ENCODE results near the gene PRTG. TPM values are rescaled to one million over a fixed set of nuclear protein-coding genes. Genes with fewer than 3 reads are reported as not detected.
"Not testable (repeated sequence)": the region's sequence is repeated elsewhere in the genome, so short reads cannot be mapped to it uniquely, and the experiment has no call there.

The PRTG gene, protein sequence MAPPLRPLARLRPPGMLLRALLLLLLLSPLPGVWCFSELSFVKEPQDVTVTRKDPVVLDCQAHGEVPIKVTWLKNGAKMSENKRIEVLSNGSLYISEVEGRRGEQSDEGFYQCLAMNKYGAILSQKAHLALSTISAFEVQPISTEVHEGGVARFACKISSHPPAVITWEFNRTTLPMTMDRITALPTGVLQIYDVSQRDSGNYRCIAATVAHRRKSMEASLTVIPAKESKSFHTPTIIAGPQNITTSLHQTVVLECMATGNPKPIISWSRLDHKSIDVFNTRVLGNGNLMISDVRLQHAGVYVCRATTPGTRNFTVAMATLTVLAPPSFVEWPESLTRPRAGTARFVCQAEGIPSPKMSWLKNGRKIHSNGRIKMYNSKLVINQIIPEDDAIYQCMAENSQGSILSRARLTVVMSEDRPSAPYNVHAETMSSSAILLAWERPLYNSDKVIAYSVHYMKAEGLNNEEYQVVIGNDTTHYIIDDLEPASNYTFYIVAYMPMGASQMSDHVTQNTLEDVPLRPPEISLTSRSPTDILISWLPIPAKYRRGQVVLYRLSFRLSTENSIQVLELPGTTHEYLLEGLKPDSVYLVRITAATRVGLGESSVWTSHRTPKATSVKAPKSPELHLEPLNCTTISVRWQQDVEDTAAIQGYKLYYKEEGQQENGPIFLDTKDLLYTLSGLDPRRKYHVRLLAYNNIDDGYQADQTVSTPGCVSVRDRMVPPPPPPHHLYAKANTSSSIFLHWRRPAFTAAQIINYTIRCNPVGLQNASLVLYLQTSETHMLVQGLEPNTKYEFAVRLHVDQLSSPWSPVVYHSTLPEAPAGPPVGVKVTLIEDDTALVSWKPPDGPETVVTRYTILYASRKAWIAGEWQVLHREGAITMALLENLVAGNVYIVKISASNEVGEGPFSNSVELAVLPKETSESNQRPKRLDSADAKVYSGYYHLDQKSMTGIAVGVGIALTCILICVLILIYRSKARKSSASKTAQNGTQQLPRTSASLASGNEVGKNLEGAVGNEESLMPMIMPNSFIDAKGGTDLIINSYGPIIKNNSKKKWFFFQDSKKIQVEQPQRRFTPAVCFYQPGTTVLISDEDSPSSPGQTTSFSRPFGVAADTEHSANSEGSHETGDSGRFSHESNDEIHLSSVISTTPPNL
- total RNA-seq: not detected

DNA sequence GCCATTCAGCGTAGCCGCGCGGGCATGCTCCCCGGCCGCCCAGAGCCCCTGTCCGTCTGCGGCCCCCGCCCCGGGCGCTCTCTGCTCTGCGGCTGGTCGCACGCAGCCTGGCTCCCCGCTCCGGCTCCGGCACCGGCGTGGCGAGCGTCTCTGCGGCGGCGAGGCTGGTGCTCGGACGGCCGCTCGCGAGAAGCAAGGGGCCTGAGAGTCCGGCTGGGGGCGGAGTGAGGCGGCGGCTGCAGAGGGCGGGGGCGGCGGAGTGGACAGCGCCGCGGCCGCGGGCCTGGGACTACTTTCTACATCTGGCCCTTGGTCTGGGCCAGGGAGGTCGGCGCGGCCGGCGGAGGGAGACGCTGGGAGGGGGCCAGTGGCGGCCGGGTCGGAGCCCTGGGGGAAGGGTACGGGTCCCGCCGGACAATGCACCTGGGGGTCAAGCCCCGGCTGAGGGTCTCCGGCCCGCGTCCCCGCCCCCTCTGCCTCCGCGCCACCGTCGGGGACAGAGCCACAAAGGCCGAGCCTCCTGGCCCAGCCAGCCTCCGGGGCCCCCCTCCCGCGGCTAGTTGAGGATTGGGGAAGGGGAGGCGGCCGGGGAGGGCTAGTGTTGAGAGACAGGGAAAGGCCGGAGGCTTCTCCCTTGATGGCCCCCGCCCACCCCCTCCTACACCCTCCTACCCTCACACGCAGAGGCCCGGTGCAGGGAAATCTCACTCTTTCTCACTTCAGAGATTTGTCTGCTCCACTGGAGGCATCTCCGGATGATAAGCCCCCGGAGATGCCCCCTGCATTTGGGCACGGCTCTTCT, at the start of gene PRTG:
TSS of gene PRTG (minus strand) at position 226 of the 802 bp plus-strand sequence. CDS start at position 5, 221 bp downstream.
- ChIA-PET POLR2A (no interaction called here), CTCF (interaction anchor here (1.0 kb wide), 1 partner anchor 60 kb away, joined by 3 read pairs; no protein-coding TSS in a partner anchor)

DNA sequence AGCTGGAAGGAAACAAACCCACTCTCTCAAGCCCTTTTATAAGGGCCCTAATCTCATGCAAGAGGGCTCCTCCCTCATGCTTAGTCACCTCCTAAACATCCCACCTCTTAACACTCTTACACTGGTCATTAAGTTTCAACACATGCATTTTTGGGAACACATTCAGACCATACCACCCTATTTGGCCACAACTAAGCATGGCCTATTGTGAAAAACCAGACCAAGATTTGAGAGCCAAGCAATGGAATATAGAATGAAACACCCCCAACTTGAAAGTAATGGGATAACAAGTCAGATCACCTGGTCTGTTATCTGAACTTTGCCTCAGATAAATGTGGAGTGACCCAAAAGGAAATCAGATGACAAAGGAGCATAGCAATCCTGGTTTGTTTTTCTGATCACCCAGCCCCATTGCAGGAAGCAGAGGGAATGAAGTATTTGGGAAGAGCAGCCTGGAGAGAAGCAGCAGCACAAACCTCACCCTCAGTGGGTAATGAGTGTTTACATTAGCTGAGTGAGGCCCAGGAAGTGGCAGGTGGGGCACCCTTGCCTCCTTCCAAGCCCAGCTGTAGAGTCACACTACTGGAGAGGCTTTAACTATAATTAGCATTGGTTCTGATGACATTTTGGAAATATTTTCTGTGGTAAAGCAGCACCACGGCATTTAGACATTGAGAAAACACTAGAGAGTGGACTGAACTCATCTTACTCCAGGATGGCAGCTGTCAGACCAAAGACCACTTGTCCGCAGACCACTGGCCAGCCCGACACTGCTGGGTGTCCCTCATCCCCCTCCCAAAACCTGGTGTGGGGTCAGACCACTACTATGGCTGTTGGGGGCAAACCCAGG, 48.8 kb upstream of the PRTG start:
- POLR2A ChIA-PET: no interaction called here

DNA sequence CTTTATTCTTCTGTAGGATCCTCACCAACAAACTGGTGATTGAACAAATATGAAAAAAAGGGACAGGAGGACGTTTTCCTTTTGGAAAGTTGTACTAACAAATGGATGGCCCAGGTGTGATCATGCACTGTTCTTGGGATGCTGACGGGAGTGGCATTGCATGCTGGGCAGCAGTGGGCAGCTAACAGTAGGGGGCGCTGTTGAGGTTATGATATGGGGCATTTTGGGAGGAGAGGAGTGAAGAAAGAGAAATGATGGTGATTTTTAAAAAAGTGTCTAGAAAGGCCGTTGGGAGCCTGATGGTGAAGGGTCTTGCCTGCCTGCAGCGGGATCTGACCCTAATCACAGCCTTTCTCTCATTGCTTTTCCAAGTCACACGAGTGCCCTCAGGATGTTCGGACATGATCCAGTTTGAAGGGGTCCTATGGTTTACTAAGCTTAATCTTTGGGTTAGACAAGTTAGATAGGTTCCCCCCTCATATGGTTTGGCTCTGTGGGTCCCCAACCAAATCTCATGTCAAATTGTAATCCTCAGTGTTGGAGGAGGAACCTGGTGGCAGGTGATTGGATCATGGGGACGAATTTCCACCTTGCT, 46.2 kb upstream of the PRTG start:
- ChIA-PET POLR2A (no interaction called here), CTCF (interaction anchor here (0.8 to 1.8 kb wide), 3 partner anchors 9 to 57 kb away, joined by 3 to 4 read pairs (median 4); no protein-coding TSS in a partner anchor)

More for the DNA sequence above, 48.8 kb upstream of the PRTG start:
- CTCF ChIA-PET: no interaction called here

DNA sequence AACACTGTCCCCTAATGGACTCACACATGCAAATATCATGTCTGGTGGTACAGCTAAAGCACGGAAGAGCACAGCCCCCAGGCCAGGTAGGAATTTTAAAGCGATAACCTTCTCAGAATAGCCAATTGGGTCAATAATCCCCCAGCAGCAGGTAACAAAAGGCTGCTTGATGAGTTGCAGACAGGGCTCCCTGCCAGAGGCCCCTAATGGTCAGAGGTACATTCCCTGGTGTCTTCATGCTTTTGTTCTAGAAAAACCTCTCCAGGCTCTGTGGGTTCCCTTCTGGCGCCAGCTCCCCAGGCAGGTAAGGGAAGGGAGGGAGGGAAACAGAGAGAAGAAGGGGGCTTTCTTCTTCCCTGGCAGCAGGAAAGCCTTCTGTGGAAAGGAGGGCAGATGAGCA, 43.4 kb upstream of the PRTG start:
- POLR2A ChIA-PET: no interaction called here
- CTCF ChIA-PET: no interaction called here

DNA sequence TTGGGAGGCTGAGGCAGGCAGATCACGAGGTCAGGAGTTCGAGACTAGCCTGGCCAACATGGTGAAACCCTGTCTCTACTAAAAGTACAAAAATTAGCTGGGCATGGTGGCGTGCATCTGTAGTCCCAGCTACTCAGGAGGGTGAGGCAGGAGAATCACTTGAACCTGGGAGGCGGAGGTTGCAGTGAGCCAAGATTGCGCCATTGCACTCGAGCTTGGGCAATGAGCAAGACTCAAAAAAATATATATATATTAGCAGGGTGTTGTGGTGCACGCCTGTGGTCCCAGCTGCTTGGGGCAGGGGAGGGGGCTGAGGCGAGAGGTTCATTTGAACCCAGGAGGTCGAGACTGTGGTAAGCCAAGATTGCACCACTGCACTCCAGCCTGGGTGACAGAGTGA, 42.6 kb upstream of the PRTG start:
- CTCF ChIA-PET, POLR2A ChIA-PET: not testable (repeated sequence)

DNA sequence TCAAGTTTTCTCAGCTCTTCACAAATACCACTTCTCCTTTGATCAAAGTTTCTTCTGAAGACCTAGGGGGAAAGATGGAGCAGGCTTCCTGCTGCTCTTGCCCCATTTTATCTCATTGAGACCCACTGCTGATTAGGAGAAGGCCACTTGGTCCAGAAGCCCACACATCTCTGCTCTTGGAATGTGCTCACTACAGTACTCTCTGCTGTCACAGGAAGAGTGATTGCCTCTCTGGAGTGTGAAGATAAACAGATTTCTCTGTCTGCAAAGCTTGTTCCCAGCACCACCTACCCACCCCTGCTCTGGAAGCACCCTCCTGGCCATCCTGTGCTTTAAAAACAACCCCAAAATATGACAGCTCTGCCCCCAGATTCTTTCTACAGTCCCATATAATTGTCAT, 41.3 kb upstream of the PRTG start:
- POLR2A ChIA-PET: no interaction called here
- CTCF ChIA-PET: no interaction called here

DNA sequence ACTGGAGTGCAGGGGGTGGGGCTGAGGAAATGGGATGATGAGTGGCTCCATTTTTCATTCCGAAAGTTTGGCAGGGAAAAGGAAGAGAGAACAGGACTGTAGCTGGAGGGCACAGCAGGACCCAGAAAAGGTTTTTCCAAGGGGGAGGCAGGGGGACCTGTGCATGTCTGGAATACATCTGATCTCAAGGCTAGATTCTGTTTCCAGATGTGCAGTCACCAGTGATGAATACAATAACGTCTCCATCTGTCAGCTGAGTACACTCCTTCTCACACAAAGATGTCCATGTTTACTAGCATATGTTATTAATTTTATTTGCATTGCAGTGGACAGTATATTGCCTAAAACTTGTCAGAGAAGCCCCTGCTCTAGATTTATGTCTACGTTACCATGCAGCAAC, 39.9 kb upstream of the PRTG start:
- POLR2A ChIA-PET: no interaction called here
- CTCF ChIA-PET: interaction anchor here (0.6 kb wide), 1 partner anchor 17 kb away, joined by 4 read pairs; no protein-coding TSS in a partner anchor

DNA sequence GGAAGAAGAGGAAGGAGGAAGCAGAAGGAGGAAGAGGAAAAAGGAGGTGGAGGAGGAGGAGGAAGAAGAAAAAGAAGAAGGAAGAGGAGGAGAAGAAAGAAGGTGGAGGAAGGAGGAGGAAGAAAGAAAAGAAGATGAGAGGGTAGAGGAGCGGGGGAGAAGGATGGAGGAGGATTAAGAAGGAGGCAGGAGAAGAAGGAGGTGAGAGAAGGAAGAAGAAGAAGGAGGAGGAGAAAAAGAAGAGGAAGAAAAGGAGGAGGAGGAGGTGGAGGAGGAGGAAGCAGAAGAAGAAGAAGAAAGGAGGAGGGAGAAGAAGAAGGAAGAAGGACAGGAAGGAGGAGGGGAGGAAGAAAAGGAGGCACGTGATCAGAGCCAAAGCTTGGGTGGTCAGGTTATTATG, 37.3 kb upstream of the PRTG start:
- ChIA-PET CTCF (no interaction called here), POLR2A (no interaction called here)

DNA sequence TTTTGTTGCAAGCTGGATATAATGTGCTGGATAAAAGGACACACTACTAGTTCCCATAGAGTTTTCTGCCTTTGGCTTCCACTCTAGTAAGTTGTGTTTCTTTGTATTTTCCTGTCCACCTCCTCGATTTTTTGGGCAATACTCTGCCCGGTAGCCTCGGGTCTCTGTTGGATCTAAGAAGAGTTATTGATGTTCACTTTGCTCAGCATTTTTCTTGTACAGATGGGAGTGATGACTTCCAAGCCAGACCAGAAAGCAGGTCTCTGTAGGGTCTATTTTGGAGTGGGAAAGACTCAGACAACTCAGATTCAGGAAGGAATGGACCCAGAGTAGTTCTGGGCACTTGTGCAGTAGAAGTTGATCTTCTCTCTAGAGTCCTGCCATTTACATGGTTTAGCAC, 36.0 kb upstream of the PRTG start:
- ChIA-PET CTCF (no interaction called here), POLR2A (no interaction called here)

DNA sequence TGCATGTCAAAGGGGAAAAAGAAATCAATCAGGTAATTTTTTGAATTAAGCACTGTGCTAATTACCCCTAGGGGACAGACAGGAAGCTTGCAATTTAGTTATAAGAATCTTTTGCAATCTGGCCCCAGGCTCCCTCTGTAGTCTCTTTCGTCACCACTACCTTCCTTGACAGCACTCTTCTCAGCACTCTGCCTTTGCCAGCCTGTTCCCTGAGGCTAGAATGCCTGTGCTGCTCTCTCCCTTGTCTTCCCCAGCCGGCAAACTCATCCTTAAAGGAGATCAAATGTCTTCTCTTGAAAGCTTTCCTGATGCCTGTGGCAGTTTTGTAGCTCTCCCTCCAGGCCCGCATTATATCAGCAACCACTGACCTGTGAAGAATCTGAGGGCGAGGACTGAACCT, 32.4 kb upstream of the PRTG start:
- ChIA-PET POLR2A (no interaction called here), CTCF (interaction anchor here (0.7 to 1.0 kb wide), 2 partner anchors 15 to 134 kb away, joined by 3 read pairs; no protein-coding TSS in a partner anchor)

DNA sequence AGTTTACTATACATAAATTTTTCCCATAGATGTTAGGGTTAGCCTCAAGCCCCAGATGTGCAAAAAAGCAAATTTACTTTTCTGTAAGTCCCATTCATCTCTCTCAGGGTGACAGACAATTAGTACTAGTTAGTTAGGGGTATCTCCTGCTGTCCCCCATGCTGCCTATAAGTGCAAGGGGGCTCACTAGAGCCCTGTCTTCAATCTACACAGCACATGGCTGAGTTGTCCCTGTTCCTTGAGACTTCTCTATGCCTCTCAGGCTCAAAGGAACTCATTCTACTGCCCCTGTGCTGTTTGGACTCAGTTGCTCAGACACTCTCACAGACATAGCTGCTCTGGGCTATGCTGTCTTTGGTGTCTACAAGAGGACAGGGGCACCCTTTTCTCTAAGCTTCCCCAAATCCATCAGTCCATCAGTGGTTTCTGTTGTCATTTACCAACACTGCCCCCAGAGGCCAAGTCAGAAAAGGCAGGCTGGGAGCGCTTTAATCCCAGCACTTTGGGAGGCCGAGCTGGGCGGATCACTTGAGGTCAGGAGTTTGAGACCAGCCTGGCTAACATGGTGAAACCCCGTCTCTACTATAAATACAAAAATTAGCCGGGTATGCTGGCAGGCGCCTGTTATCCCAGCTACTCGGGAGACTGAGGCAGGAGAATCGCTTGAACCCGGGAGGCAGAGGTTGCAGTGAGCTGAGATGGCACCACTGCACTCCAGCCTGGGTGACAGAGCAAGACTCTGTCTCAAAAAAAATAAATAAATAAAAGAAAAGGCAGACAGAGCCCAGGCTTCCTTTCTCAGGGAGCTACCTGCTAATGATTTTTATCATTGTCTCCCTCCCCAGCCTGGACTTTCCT, 31.4 kb upstream of the PRTG start:
- ChIA-PET CTCF (no interaction called here), POLR2A (no interaction called here)

DNA sequence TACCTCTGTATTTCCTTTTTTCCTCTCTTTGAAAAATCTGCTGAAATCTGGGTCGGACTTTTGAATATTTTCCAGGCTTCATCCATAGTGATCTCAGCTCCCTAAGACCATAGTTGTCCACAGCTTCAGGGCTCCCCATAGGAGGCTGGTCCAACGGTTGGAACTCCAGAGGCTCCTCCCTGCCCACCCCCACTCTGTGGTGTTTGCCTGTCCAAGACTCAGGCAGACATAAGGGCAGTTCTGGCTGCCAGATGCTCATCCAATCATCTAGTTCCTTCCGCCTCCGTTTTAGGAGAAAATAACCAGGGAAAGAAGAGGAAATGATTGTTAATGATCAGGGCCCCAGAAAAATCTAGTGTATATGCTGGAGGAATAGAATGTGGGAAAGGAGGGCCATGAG, 27.9 kb upstream of the PRTG start:
- POLR2A ChIA-PET: no interaction called here

DNA sequence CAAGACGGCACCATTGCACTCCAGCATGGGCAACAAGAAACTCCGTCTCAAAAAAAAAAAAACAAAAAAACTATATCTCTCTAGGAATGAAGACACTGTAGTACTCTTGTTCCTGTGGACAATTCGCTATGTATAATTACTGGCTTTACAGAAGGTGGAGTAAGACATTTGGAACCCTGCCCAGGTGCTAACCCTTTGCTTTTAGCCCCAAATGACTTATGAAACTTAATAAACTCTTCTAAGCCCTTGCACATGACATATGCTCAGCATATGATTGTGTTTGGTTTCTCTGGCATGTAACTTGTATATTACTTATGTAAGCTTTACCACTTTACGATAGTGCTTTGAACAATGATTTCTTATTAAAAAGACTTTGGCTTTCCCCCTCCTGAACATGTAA, 27.3 kb upstream of the PRTG start:
- POLR2A ChIA-PET: no interaction called here
- CTCF ChIA-PET: no interaction called here

More for the DNA sequence above, 27.9 kb upstream of the PRTG start:
- CTCF ChIA-PET: no interaction called here

DNA sequence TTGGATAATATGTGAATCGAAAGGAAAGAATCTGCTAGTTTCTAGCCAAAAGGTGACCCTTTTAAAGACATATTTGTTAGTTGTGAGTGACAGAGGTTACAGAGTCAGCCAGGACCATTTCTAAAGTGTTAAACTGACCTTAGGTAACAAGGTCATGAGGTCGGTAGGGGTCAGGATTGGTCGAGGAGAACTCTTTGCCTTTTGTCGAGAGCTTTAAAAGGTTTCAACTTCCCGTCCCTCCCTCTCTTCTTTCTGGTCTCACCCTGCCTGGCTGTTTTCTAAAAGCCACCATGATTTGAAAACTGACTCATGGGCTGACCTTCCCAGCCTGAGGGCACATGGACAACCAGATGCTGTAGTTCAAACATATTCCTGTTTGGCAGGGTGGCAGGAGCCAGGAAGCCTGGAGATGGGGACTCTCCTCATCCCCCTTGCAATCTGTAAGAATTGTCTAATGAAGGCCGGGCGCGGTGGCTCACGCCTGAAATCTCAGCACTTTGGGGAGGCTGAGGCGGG, 25.8 kb upstream of the PRTG start:
- POLR2A ChIA-PET: no interaction called here

DNA sequence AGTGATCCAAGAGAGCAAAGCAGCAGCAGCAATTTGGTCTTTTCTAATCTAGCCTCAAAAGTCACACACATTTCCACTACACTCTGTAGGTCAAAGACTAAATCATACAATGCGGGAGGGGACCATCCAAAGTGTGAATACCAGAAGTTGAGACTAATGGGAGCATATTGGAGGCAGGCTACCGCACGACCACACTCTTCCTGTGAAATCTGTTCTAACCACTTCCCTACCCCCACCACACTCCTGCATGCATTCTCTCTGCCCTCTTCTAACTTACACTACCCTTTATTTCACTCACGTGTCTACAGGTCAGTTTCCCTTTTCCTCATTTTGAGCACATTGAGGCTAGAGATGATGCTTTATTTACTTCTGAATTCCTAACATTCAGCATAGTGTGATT, 23.7 kb upstream of the PRTG start:
- ChIA-PET CTCF (no interaction called here), POLR2A (no interaction called here)

More for the DNA sequence above, 25.8 kb upstream of the PRTG start:
- CTCF ChIA-PET: no interaction called here

DNA sequence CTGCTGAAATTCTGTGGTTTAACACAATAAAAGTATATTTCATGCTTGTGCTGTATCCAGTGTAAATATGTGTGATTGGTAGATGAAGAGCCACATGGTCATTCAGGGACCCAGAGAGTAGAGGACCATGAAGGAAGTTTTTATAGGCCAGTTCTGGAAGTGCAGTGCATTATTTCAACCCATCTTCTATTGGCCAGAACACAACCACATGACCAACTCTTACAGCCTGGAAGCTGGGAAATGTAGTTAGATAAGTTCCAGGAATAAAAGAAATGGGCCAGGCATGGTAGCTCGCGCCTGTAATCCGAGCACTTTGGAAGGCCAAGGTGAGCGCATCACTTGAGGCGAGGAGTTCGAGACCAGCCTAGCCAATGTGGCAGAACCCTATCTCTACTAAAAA, 21.4 kb upstream of the PRTG start:
- ChIA-PET CTCF (interaction anchor here (0.6 kb wide), 1 partner anchor 37 kb away, joined by 3 read pairs; no protein-coding TSS in a partner anchor), POLR2A (no interaction called here)

DNA sequence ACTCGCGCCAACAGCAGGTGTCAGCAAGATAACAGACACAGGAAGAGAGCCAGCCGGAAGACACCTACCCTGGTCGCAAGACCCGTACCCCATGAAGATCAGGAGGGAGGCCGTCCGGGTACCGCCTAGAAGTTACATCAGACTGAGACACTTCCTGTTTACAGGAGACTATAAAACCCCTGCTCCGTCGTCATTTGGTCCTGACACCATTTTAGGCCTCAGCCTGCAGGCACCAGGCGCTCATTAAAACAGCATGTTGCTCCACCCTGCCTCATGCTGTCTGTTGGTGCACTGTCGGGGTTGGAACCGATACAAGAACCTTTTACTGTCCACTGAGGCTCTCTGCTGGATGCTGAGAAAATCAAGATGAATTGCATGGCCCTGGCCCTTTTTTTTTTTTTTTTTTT, 15.6 kb upstream of the PRTG start:
- ChIA-PET CTCF (no interaction called here), POLR2A (no interaction called here)

Measured in activated CD8-positive, alpha-beta memory T cell treated with anti-CD3 and anti-CD28 coated beads for 36 hours (primary cell).